NCI-H510A (cell line): ENCODE measurements around the gene PVALEF.
"Not testable (repeated sequence)": the region's sequence is repeated elsewhere in the genome, so short reads cannot be mapped to it uniquely, and the experiment has no call there.

Experiments
- DNase-seq: peaks from one replicate; lab custom pipeline; 2025; lab: John Stamatoyannopoulos, UW

PVALEF gene

GRCh38 chr17:81144423-81144781, 20.9 kb upstream of the PVALEF start:
- DNase-seq, result no peak

GRCh38 chr17:81146208-81146607, 19.1 kb upstream of the PVALEF start:
- not testable (repeated sequence) for DNase-seq

- no peak for DNase-seq
These were observed 17.6 kb upstream of the PVALEF start for GRCh38 chr17:81147701-81148100.

GRCh38 chr17:81148571-81148970, 16.7 kb upstream of the PVALEF start:
- no peak for DNase-seq

GRCh38 chr17:81148986-81149533, 16.2 kb upstream of the PVALEF start:
- no peak for DNase-seq

- DNase-seq, result no peak
These were observed 14.8 kb upstream of the PVALEF start for GRCh38 chr17:81150377-81151077.

GRCh38 chr17:81151278-81151677, 14.0 kb upstream of the PVALEF start:
- DNase-seq, result no peak

- no peak for DNase-seq
These were observed 12.9 kb upstream of the PVALEF start for GRCh38 chr17:81152288-81152828.

GRCh38 chr17:81153340-81153803, 11.9 kb upstream of the PVALEF start:
- no peak for DNase-seq

GRCh38 chr17:81154016-81154415, 11.3 kb upstream of the PVALEF start:
- DNase-seq, result not testable (repeated sequence)

- DNase-seq, result no peak
These were observed 10.3 kb upstream of the PVALEF start for GRCh38 chr17:81154961-81155360.

- DNase-seq, result no peak
These were observed 8.2 kb upstream of the PVALEF start for GRCh38 chr17:81156866-81157805.

- DNase-seq, result no peak
These were observed 7.2 kb upstream of the PVALEF start for GRCh38 chr17:81157848-81158687.

GRCh38 chr17:81158688-81159590, 6.4 kb upstream of the PVALEF start:
- no peak for DNase-seq

GRCh38 chr17:81159611-81160265, 5.6 kb upstream of the PVALEF start:
- no peak for DNase-seq

GRCh38 chr17:81160306-81160705, 5.0 kb upstream of the PVALEF start:
- no peak for DNase-seq

GRCh38 chr17:81160747-81161453, 4.4 kb upstream of the PVALEF start:
- no peak for DNase-seq

- DNase-seq, result no peak
These were observed 3.8 kb upstream of the PVALEF start for GRCh38 chr17:81161536-81161935.

- no peak for DNase-seq
These were observed 3.3 kb upstream of the PVALEF start for GRCh38 chr17:81161972-81162371.
